ENCODE data around the gene SMYD4. TPM values are rescaled to one million over a fixed set of nuclear protein-coding genes. Genes with fewer than 3 reads are reported as not detected.

SMYD4 gene
- total and polyA plus RNA-seq, 2 donors (not counting 1 experiment from before 2014, with no cell fraction given): 11.9 to 37.5 TPM

- H3K4me1 ChIP-seq (ENCODE audit: control insufficient read depth in 2 of 2, insufficient read depth in 2 of 2, low read length in 2 of 2): no peaks in the 10 kb centered on the region
- peaks cover 3% of the 10 kb centered on the region for H3K79me2 ChIP-seq (ENCODE audit: control insufficient read depth, insufficient read depth, low read length)
- CTCF ChIA-PET: interaction anchor here (1.0 to 1.3 kb wide), 2 partner anchors 20 to 83 kb away, joined by 3 to 4 read pairs; no protein-coding TSS in a partner anchor
- no peaks in the 10 kb centered on the region for H3K27me3 ChIP-seq (replicated peaks in 1 of 4; ENCODE audit: control extremely low read depth in 1 of 4, control insufficient read depth in 3 of 4, insufficient read depth in 4 of 4, low read length in 3 of 4)
- H3K4me3 Mint-ChIP-seq: no peak overlapping the region
- H3K36me3 ChIP-seq (replicated peaks in 1 of 2; ENCODE audit: control extremely low read depth in 1 of 2, control insufficient read depth in 1 of 2, extremely low read depth in 1 of 2, insufficient read depth in 2 of 2, low read length in 1 of 2): peaks cover 10 to 33% of the 10 kb centered on the region in 2 experiments
- no peaks in the 10 kb centered on the region for H3K9me3 Mint-ChIP-seq (ENCODE audit: insufficient read depth)
- POLR2A ChIA-PET: no interaction called here
- ATAC-seq (ENCODE audit: low read depth): no peak
- no peak overlapping the region for H3K27ac ChIP-seq (ENCODE audit: low read length in 2 of 2)
- no peak overlapping the region for H3K4me2 ChIP-seq (replicated peaks; ENCODE audit: low read depth, low read length, poor library complexity, severe bottlenecking)
- no peak overlapping the region for H3K9ac ChIP-seq (ENCODE audit: low read length)
- no peaks in the 10 kb centered on the region for H4K20me1 ChIP-seq (ENCODE audit: control insufficient read depth, insufficient read depth, low read length, poor library complexity, severe bottlenecking)
- no peaks in the 10 kb centered on the region for H3K27me3 Mint-ChIP-seq
- no peak overlapping the region for H2AFZ ChIP-seq (ENCODE audit: insufficient read depth, low read depth, low read length, poor library complexity, severe bottlenecking)
- H3K4me1 Mint-ChIP-seq: no peaks in the 10 kb centered on the region
- H3K27ac Mint-ChIP-seq: no peak overlapping the region
- no peaks in the 10 kb centered on the region for H3K9me3 ChIP-seq (ENCODE audit: control extremely low read depth in 1 of 3, control insufficient read depth in 2 of 3, insufficient read depth in 1 of 3, low read length in 2 of 3)
- H3K4me3 ChIP-seq (ENCODE audit: control extremely low read depth in 1 of 5, extremely low read depth in 1 of 5, insufficient read depth in 1 of 5, low read depth in 2 of 5, low read length in 4 of 5): no peak overlapping the region
- no peak for DNase-seq
- intact Hi-C loops (cut with micrococcal nuclease): no loop called here
- 98% methylated on average over 4 of the region's 6 CpGs for WGBS (ENCODE audit: insufficient coverage)
- no peak for TF ChIP-seq EZH2 (IDR thresholded peaks at IDR 0.05; ENCODE audit: borderline replicate concordance, insufficient read depth, low read depth, low read length, poor library complexity, severe bottlenecking)
- TF ChIP-seq, protein P1, sequence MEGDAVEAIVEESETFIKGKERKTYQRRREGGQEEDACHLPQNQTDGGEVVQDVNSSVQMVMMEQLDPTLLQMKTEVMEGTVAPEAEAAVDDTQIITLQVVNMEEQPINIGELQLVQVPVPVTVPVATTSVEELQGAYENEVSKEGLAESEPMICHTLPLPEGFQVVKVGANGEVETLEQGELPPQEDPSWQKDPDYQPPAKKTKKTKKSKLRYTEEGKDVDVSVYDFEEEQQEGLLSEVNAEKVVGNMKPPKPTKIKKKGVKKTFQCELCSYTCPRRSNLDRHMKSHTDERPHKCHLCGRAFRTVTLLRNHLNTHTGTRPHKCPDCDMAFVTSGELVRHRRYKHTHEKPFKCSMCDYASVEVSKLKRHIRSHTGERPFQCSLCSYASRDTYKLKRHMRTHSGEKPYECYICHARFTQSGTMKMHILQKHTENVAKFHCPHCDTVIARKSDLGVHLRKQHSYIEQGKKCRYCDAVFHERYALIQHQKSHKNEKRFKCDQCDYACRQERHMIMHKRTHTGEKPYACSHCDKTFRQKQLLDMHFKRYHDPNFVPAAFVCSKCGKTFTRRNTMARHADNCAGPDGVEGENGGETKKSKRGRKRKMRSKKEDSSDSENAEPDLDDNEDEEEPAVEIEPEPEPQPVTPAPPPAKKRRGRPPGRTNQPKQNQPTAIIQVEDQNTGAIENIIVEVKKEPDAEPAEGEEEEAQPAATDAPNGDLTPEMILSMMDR (IDR thresholded peaks at IDR 0.05): no peak
These were observed 26.4 kb downstream of the SMYD4 start for GRCh38 chr17:1803280-1803679.

DNA sequence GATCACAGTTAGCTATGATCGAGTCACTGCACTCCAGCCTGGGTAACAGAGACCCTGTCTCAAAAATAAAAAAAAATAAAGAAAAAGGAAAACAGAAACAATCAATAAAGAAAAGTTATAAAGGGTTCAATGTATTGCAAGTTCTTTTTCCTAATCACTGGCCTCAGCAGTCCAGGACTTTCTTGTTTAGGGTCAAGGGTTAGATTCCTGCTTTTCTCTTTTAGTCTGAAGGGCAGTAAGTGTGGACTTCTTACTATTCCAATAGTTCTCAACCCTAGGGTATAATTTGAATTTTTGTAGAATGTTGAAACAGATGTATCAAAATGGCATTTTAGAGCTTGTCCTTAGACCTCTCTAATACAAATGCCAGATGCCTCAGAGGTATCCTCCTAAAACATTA lies 27.3 kb downstream of the SMYD4 start:
- Histone ChIP-seq H3K4me2 (replicated peaks; ENCODE audit: low read depth, low read length, poor library complexity, severe bottlenecking) (no peak overlapping the region), H3K27me3 (replicated peaks in 1 of 4; ENCODE audit: control extremely low read depth in 1 of 4, control insufficient read depth in 3 of 4, insufficient read depth in 4 of 4, low read length in 3 of 4) (no peaks in the 10 kb centered on the region), H3K9ac (ENCODE audit: low read length) (no peak overlapping the region), H2AFZ (ENCODE audit: insufficient read depth, low read depth, low read length, poor library complexity, severe bottlenecking) (no peak overlapping the region), H3K27ac (ENCODE audit: low read length in 2 of 2) (no peak overlapping the region), H3K36me3 (replicated peaks in 1 of 2; ENCODE audit: control extremely low read depth in 1 of 2, control insufficient read depth in 1 of 2, extremely low read depth in 1 of 2, insufficient read depth in 2 of 2, low read length in 1 of 2) (peaks cover 10 to 33% of the 10 kb centered on the region in 2 experiments), H4K20me1 (ENCODE audit: control insufficient read depth, insufficient read depth, low read length, poor library complexity, severe bottlenecking) (no peaks in the 10 kb centered on the region), H3K9me3 (ENCODE audit: control extremely low read depth in 1 of 3, control insufficient read depth in 2 of 3, insufficient read depth in 1 of 3, low read length in 2 of 3) (no peaks in the 10 kb centered on the region), H3K4me1 (ENCODE audit: control insufficient read depth in 2 of 2, insufficient read depth in 2 of 2, low read length in 2 of 2) (no peaks in the 10 kb centered on the region), H3K4me3 (ENCODE audit: control extremely low read depth in 1 of 5, extremely low read depth in 1 of 5, insufficient read depth in 1 of 5, low read depth in 2 of 5, low read length in 4 of 5) (no peak overlapping the region), H3K79me2 (ENCODE audit: control insufficient read depth, insufficient read depth, low read length) (peaks cover 6% of the 10 kb centered on the region)
- intact Hi-C loops (cut with micrococcal nuclease): no loop called here
- Mint-ChIP-seq H3K4me3 (no peak overlapping the region), H3K27ac (no peak overlapping the region), H3K9me3 (ENCODE audit: insufficient read depth) (no peaks in the 10 kb centered on the region), H3K27me3 (no peaks in the 10 kb centered on the region), H3K4me1 (no peaks in the 10 kb centered on the region)
- WGBS (ENCODE audit: insufficient coverage): no CpG with 5 or more reads among the region's 1 CpG
- no peak for DNase-seq
- no peak for ATAC-seq (ENCODE audit: low read depth)
- no peak for TF ChIP-seq EZH2 (IDR thresholded peaks at IDR 0.05; ENCODE audit: borderline replicate concordance, insufficient read depth, low read depth, low read length, poor library complexity, severe bottlenecking)
- TF ChIP-seq, protein P1 (IDR thresholded peaks at IDR 0.05): no peak
- ChIA-PET CTCF (interaction anchor here (1.0 kb wide), 1 partner anchor 19 kb away, joined by 4 read pairs; no protein-coding TSS in a partner anchor), POLR2A (no interaction called here)

Measured in B cell (primary cell).